ENCODE results near the gene ASGR2. TPM values are rescaled to one million over a fixed set of nuclear protein-coding genes. Genes with fewer than 3 reads are reported as not detected.
"Not testable (repeated sequence)": the region's sequence is repeated elsewhere in the genome, so short reads cannot be mapped to it uniquely, and the experiment has no call there.

ASGR2 gene
- total RNA-seq, 1 donor from 2014 or later, result 0.30 TPM

DNA sequence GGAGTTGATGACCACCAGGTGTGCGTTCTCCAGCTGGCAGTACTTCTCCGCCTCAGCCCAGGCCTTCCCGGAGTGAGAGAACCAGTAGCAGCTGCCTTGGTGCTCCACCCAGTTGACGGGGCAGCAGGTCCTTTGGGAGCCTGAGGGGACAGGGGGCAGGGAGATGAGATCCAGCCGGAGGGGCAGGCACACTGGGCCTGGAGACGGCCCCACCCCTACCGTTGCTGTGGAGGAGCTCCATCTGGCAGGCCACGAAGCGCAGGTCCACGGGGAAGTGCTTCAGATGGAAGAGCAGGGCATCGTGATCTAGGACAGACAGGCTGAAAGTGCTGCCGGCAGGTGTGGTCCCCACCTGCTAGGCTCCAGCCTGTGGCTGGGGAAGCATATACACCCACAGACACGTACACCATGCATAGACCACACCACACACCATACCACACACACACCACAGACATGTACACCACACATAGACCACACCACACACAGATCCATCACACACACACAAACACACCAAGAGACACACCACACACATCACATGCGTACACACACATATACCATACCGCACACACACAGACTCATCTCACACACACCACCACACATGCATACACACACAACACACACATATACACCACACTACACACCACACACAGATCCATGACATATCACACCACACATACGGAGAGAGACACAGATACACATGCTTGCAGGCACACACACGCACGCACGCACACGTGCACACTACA lies 7.4 kb downstream of the ASGR2 start:
- ATAC-seq (no peak), DNase-seq (no peak)
- intact Hi-C loops (cut with micrococcal nuclease), result no loop called here

DNA sequence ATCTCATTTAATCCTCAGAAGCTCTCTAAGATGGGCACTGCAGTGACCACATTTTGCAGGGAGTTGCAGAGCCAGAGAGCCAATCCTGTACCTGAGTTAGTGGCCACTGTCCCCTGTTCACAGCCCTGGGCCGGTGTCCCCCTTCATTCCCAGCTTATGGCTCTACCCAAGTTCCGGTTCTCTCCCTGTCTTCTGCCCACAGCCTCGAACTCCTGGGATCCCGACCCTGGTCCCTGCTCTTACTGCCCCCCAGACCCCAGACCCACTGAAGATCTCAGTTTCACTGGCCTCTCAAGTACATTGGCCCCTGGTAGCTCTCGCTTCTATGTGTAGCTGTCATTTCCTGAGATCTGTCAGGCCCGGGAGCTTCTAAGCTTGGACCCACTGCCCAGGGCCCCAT lies 12.2 kb downstream of the ASGR2 start:
- ATAC-seq, result no peak
- intact Hi-C loops (cut with micrococcal nuclease), result no loop called here

DNA sequence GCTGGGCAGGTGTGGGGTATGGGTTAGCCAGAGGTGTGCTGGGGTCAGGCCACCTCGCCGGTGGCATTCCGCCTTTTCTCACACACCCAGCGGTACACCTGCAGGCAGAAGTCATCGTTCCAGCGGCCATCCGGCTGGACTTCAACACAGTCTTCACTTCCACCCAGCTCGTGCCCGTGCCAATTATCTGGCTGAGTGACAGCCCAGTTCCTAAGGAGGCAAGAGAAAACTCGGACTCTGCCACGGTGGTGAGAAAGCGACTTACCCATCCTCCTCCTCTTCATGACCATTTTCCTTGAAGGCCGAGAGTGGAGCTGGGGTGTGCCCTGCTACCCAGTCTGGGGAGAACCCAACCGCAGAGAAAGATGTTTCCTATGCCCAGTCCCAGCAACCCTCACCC lies 13.1 kb downstream of the ASGR2 start:
- no peak for DNase-seq
- no peak for ATAC-seq

More for the DNA sequence above, 12.2 kb downstream of the ASGR2 start:
- no peak for DNase-seq

DNA sequence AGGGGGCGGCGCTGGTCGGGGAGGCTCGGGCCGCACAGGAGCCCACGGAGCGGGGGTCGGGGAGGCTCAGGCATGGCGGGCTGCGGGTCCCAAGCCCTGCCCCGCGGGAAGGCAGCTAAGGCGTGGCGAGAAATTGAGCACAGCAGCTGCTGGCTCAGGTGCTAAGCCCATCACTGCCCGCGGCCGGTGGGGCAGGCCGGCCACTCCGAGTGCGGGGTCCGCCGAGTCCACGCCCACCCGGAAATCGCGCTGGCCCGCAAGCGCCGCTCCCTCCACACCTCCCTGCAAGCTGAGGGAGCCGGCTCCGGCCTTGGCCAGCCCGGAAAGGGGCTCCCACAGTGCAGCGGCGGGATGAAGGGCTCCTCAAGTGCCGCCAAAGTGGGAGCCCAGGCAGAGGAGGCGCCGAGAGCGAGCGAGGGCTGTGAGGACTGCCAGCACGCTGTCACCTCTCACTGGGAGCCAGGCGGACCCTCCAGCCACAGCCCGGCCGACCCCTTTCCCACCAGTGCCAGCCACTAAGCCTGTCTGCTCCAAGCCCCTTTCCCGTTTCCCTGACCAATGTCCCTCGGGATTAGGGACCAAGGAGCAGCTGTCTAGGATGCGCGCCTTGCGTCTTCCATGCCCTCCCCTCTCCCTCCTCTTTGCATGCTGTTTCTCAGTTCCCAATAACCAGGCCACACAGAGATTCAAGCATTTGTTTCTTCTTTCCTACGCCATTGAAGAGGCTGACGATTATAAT lies 13.8 kb downstream of the ASGR2 start:
- intact Hi-C loops (cut with micrococcal nuclease); ATAC-seq; DNase-seq: not testable (repeated sequence)

More for the DNA sequence above, 13.1 kb downstream of the ASGR2 start:
- intact Hi-C loops (cut with micrococcal nuclease), result no loop called here

DNA sequence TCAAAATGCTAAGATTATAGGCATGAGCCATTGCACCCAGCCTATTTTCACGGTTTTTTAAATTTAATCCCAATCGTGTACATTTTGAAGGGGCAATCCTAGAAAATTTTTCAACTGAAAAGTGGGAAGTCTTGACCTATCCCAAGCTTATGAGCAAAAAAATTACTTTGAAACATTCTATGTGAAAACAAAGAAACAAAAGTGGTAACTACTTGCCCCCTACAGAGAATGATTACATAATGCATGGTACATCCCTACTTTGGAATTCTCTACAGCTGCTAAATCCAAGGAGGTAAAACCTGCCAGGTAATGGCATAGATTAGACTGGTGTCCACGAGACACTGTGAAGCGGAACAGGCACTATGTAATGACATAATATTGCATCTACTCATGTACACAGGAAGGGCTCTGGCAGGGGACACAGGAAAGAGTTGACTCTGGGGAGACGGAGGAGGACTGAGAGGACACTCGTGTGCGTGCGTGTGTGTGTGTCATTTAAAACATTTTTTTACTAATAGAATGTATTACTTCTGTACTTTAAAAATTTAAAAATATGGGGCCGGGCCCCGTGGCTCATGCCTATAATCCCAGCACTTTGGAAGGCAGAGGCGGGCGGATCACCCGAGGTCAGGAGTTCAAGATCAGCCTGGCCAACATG lies 15.7 kb downstream of the ASGR2 start:
- peak; percentile 21 for ATAC-seq
- DNase-seq, result no peak
- intact Hi-C loops (cut with micrococcal nuclease), result no loop called here

DNA sequence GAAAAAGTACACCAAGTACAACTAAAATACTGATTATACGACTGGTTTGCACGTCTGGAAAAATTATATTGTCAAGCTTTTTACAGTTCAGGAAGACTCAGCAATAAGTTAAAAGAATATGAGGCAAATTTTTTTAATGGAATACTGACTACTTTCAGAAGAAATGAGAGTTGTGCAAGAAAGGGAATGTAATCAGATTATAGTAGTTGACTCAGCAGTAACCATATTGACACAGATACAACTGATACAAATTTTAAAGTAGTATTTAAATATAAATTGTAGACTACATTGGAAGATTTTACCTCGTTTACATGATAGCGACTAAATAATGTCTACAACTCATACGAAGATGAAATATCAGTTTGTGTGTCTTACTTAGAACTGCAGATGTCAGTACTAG lies 16.7 kb downstream of the ASGR2 start:
- no peak for ATAC-seq
- intact Hi-C loops (cut with micrococcal nuclease), result no loop called here

DNA sequence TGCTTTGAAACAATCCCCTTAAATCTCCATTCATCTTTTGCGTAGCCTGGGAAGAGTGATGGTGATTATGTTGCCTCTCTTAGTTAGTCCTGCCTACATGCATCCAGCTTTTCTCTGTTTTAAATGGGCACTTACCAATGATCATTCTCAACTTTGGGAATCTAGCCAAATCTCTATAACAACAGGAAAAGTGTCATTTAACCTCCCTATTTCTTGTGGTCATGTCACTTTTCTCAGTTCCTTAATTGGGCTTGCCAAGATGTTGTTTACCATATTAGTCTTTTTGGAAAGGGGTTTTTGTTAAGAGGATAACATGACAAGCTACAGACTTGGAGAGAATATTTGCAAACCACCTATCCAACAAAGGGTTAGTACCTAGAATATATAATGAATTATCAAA lies 19.0 kb downstream of the ASGR2 start:
- DNase-seq, result no peak
- intact Hi-C loops (cut with micrococcal nuclease), result no loop called here
- peak; percentile 41 for ATAC-seq

More for the DNA sequence above, 16.7 kb downstream of the ASGR2 start:
- DNase-seq, result no peak

DNA sequence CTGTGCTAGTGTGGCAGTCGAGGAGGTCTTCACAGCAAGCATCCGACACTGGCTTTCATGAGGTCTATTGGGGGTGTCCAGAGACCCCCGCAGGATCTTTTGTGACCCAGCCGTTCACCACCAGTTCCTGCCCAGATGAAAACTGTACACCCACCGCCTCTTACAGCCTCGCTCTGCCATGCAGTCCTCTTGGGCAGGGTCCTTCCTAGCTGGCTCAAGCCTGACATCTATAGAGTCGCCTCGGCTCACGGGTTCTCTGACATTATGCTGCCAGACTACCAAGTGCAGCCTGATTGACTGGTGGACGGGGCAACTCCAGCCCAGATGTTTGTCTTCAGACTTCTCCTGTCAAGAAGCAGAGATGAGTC lies 20.0 kb downstream of the ASGR2 start:
- DNase-seq, result no peak
- intact Hi-C loops (cut with micrococcal nuclease), result no loop called here
- ATAC-seq, result no peak

DNA sequence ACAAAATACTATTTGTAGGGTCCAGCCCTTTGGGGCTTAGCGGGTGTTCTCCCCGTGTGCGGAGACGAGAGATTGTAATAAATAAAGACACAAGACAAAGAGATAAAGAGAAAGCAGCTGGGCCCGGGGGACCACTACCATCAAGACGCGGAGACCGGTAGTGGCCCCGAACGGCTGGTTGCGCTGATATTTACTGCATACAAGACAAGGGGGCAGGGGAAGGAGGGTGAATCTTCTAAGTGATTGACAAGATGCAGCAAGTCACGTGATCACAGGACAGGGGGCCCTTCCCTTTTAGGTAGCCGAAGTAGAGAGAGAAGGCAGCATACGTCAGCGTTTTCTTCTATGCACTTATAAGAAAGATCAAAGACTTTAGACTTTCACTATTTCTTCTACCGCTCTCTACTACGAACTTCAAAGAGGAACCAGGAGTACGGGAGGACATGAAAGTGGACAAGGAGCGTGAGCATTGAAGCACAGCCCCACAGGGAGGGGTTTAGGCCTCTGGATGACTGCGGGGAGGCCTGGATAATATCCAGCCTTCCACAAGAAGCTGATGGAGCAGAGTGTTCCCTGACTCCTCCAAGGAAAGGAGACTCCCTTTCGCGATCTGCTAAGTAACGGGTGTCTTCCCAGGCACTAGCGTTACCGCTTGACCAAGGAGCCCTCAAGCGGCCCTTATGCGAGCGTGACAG lies 23.2 kb downstream of the ASGR2 start:
- DNase-seq; intact Hi-C loops (cut with micrococcal nuclease); ATAC-seq: not testable (repeated sequence)

DNA sequence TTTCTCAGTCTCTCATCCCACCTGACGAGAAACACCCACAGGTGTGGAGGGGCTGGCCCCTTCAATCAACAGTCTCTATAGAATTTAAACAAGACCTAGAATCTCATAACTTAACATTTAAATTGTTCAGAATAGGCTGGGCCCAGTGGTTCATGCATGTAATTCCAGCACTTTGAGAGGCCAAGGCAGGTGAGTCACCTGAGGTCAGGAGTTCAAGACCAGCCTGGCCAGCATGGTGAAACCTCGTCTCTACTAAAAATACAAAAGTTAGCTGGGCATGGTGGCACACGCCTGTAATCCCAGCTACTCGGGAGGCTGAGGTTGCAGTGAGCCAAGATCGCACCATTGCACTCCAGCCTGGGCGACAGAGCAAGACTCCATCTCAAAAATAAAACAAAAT lies 25.1 kb downstream of the ASGR2 start:
- ATAC-seq; DNase-seq; intact Hi-C loops (cut with micrococcal nuclease): not testable (repeated sequence)

DNA sequence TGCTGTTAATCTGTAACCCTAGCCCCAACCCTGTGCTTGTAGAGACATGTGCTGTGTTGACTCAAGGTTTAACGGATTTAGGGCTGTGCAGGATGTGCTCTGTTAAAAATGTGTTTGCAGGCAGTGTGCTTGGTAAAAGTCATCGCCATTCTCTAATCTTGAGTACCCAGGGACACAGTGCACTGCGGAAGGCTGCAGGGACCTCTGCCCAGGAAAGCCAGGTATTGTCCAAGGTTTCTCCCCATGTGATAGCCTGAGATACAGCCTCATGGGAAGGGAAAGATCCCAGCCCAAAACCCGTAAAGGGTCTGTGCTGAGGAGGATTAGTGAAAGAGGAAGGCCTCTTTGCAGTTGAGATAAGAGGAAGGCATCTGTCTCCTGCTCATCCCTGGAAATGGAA lies 26.2 kb downstream of the ASGR2 start:
- intact Hi-C loops (cut with micrococcal nuclease); DNase-seq; ATAC-seq: not testable (repeated sequence)

DNA sequence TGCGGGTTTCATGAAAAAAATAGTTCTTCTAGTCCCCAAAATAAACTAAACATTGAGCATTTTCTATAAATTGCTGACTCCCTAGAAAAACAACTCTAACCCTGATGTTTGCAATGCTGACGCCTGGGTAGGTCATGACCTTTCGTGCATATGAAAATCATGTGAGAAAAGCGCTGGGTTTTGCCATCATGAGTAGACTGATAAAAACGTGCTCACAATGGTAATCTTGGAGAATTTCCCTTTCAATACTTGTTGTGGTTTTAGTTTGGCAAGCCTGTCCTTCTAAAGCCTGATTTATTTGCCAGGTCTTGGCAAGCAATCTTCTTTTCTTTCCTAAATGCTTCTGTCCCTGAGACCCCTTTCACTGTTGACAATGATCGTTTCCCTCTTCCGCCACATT lies 30.5 kb downstream of the ASGR2 start:
- DNase-seq, result no peak
- intact Hi-C loops (cut with micrococcal nuclease), result no loop called here
- no peak for ATAC-seq

DNA sequence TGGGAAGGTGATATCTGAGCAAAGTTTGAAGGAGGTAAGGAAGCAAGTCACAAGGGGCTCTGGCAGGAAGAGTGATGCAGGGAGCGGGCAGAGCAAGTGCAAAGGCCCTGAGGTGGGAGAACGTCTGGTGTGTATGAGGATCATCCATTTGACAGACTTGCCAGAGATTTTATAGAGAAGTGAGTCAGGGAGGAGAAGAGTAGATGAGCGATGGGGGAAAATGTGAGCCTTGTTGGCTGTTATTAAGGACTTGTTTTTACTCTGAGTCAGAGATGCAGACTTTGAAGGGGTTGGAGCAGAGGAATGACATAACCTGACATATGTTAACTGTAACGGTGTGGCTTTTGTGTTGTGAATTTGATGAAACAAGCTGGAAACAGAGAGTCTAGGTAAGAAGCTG lies 31.0 kb downstream of the ASGR2 start:
- DNase-seq (no peak), ATAC-seq (no peak)
- intact Hi-C loops (cut with micrococcal nuclease), result no loop called here

DNA sequence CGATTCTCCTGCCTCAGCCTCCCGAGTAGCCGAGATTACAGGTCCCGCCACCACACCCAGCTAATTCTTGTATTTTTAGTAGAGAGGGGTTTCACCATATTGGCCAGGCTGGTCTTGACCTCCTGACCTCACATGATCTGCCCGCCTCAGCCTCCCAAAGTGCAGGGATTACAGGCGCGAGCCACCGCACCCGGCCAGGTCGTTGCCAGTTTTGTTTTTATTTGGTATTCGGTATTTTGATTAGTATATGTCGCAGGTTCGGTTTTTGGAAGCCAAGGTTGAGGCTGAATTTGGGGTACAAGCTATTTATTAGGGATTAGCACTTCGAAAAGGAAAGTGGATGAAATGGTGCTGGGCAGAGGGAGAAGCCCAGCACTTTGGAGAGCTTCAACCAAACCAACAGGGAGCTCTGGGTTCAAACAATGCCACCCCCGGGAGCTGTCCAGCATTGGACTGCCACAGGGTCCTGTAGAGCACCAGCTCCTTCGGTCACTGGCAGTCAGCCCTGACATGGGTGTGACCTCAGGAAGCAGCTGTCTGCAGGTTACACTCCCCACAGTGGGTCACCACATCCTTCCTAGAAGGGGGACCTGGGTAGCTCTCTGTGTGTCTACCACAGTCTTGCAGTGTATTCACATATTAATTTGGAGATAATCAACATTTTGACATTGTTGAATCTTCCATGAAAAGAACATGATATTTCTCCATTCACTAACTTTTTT lies 33.1 kb downstream of the ASGR2 start:
- no peak for ATAC-seq
- peak; percentile 39 for DNase-seq
- intact Hi-C loops (cut with micrococcal nuclease), result no loop called here

DNA sequence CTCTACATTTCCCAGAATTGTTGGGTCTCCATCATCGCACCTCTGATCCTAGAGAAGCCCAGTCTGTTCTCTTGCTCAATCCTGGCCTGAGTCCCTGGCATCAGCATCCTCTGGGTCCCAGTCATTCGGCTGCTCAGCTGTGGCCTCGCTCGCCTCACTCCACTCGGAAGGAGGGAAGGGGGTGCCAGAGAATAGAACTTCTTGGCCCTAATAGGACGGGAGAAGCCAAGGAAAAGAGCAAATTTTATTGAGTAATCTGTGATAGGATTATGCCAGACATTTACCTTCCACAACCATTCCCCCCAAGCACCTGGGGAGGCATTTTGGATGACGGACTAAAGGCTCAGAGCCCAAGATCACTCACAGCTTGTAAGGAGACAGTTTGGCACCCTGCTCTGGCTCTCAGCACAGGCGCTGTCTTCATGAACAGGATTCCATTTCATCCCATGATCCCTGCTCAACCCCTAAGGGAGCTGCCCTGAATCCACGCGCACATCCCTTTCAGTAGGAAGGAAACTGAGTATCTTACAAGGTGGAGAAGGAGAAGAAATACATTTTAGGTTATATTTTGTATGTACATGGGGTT lies 34.1 kb downstream of the ASGR2 start:
- intact Hi-C loops (cut with micrococcal nuclease), result no loop called here

DNA sequence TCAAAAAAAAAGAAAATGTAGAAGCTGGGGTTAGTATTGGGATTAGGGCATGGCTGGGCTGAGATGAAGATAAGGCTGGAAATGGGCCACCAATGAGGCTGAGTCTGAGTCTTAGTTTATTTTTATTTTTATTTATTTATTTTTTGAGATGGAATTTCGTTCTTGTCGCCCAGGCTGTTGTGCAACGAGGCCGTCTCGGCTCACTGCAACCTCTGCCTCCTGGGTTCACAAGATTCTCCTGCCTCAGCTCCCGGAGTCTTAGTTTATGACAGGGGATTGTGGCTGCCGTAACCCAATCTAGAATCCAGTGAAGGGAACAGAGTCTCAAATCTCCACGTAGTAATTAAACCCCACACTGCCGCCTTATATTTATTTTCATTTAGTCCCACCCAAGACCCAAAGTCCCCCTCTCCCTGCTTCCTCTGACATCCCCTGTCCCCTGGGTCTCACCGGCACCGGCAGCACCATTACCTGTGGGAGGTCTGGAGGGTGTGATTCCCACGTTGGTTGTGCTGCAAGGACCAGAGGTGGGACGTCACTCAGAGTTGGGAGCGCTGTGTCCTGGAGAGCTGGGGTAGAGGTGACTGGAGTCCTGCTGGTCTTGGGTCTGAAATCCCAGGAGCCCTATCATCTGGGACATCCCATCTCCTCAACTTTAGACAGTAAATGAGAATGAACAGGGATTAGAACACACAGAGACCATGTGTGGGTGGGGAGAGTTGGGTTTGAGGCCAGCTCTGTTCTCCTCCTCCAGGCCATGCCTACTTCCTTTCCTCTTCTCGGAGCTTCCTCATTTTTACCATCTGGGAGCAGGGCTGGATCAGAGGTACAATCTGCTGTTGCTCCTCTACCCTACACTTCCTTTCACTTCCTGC lies 34.8 kb downstream of the ASGR2 start, which contains the start of gene CLEC10A:
CLEC10A (minus strand) TSS at position 671 of the 875 bp plus-strand sequence. CDS start 1,439 bp downstream, outside the sequence.
- no peak for DNase-seq
- ATAC-seq, result no peak
- intact Hi-C loops (cut with micrococcal nuclease), result no loop called here

More for the DNA sequence above, 34.1 kb downstream of the ASGR2 start:
- ATAC-seq (peak; percentile 94), DNase-seq (peak; percentile 67)

DNA sequence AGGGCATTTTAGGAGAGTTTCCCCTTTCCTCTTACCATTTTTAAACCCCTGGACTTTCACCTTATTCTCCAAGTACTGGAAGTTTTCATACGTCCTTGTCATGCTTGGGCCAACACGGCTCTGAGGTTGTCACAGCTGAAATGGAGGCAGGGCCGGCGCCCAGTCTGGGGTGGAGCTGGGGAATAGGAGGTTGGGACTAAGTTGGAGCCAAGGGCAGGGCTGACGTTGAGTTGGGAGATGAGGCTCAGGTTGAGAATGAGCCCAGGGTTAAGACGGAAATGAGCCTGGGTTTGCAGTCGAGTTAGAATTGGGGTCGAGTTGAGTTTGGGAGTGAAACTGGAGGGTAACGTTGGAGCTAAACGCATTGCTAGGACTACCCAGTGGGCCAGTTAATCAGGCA lies 35.9 kb downstream of the ASGR2 start:
- DNase-seq, result no peak
- intact Hi-C loops (cut with micrococcal nuclease), result no loop called here
- no peak for ATAC-seq

Data from left ventricle myocardium superior (tissue), 1 donor.